Measurements from ENCODE around the gene IPO8.

- no peak for TF ChIP-seq CTCF (IDR thresholded peaks at IDR 0.05)
- TF ChIP-seq POLR2A (IDR thresholded peaks at IDR 0.05) = no peak
Observed at GRCh38 chr12:30730011-30730410, 34.3 kb upstream of the IPO8 start.

Data from adrenal gland (tissue), 5 donors.